SK-N-SH treated with all-trans-retinoic acid at 6 μM for 48 hours (cell line): ENCODE measurements around the gene CSTF2T.

ENCODE experiments used
- ATAC-seq: fragments of 200-7000 bp; cut with Tn5 transposase; 3 replicates; pipeline ENCODE4 v1.9.1; 2020; ENCODE audit warnings: mild to moderate bottlenecking, moderate library complexity
- ARNTL ChIP-seq: fragments of 450-650 bp; formaldehyde crosslinking; IDR thresholded peaks from 2 replicates; pipeline ENCODE4 v1.5.0; 2020; ENCODE audit warnings: low read depth, mild to moderate bottlenecking, moderate library complexity, borderline replicate concordance
- BACH2 ChIP-seq: fragments of 250-450 bp; sonication (Bioruptor Pico); IDR thresholded peaks from 2 replicates; pipeline ENCODE4 v1.9.0; 2021; ENCODE audit warnings: mild to moderate bottlenecking, borderline replicate concordance
- CREB5 ChIP-seq: fragments of 250-450 bp; sonication (Bioruptor Pico); IDR thresholded peaks from 2 replicates; pipeline ENCODE4 v1.5.1; 2020; ENCODE audit warnings: low read depth, mild to moderate bottlenecking, moderate library complexity
- CSDC2 ChIP-seq: fragments of 250-450 bp; sonication (Bioruptor Pico); IDR thresholded peaks from 2 replicates; pipeline ENCODE4 v1.5.0; 2020; ENCODE audit warnings: mild to moderate bottlenecking, moderate library complexity
- CSRNP3 ChIP-seq: fragments of 250-450 bp; sonication (Bioruptor Pico); IDR thresholded peaks from 2 replicates; pipeline ENCODE4 v1.5.1; 2021; ENCODE audit warnings: mild to moderate bottlenecking, moderate library complexity
- ESRRG ChIP-seq: fragments of 250-450 bp; sonication (Bioruptor Pico); IDR thresholded peaks from 2 replicates; pipeline ENCODE4 v1.6.1; 2021; ENCODE audit warnings: mild to moderate bottlenecking
- ISL1 ChIP-seq: fragments of 250-450 bp; sonication (Bioruptor Pico); IDR thresholded peaks from 2 replicates; pipeline ENCODE4 v2.1.2; 2022; ENCODE audit warnings: mild to moderate bottlenecking, moderate library complexity
- PATZ1 ChIP-seq: fragments of 250-450 bp; sonication (Bioruptor Pico); IDR thresholded peaks from 2 replicates; pipeline ENCODE4 v1.8.0; 2020; ENCODE audit warnings: mild to moderate bottlenecking, moderate library complexity, borderline replicate concordance
- POU6F1 ChIP-seq: fragments of 250-450 bp; sonication (Bioruptor Pico); IDR thresholded peaks from 2 replicates; pipeline ENCODE4 v1.8.0; 2021; ENCODE audit warnings: low read depth, mild to moderate bottlenecking, moderate library complexity, borderline replicate concordance
- RARB ChIP-seq: fragments of 250-450 bp; sonication (Bioruptor Pico); IDR thresholded peaks from 2 replicates; pipeline ENCODE4 v1.8.0; 2021; ENCODE audit warnings: mild to moderate bottlenecking, moderate library complexity
- SNAI2 ChIP-seq: fragments of 250-450 bp; sonication (Bioruptor Pico); IDR thresholded peaks from 2 replicates; pipeline ENCODE4 v1.5.0; 2020; ENCODE audit warnings: mild to moderate bottlenecking, moderate library complexity
- TCF4 ChIP-seq: fragments of 250-450 bp; sonication (Bioruptor Pico); IDR thresholded peaks from 2 replicates; pipeline ENCODE4 v1.8.0; 2021; ENCODE audit warnings: mild to moderate bottlenecking, moderate library complexity, borderline replicate concordance
- TOX ChIP-seq: fragments of 250-450 bp; sonication (Bioruptor Pico); IDR thresholded peaks from 2 replicates; pipeline ENCODE4 v1.8.0; 2021; ENCODE audit warnings: mild to moderate bottlenecking, moderate library complexity, borderline replicate concordance
- TSHZ2 ChIP-seq: fragments of 250-450 bp; sonication (Bioruptor Pico); IDR thresholded peaks from 2 replicates; pipeline ENCODE4 v1.5.0; 2020; ENCODE audit warnings: mild to moderate bottlenecking, moderate library complexity
- ZFP3 ChIP-seq: fragments of 250-450 bp; sonication (Bioruptor Pico); IDR thresholded peaks from 2 replicates; pipeline ENCODE4 v1.5.0; 2020; ENCODE audit warnings: mild to moderate bottlenecking, moderate library complexity
- ZFP30 ChIP-seq: fragments of 450-650 bp; formaldehyde crosslinking; IDR thresholded peaks from 2 replicates; pipeline ENCODE4 v1.5.0; 2022; ENCODE audit warnings: mild to moderate bottlenecking, moderate library complexity
- ZNF565 ChIP-seq: fragments of 450-650 bp; formaldehyde crosslinking; conservative IDR thresholded peaks from 2 replicates; pipeline ENCODE4 v1.5.0; 2020; ENCODE audit warnings: low read depth, mild to moderate bottlenecking, moderate library complexity
- ZNF70 ChIP-seq: fragments of 450-650 bp; formaldehyde crosslinking; IDR thresholded peaks from 2 replicates; pipeline ENCODE4 v1.5.0; 2020; ENCODE audit warnings: mild to moderate bottlenecking, moderate library complexity
- ZNF8 ChIP-seq: fragments of 450-650 bp; formaldehyde crosslinking; IDR thresholded peaks from 2 replicates; pipeline ENCODE4 v1.5.0; 2020; ENCODE audit warnings: mild to moderate bottlenecking, moderate library complexity

CSTF2T gene

GRCh38 chr10:51733057-51733456 is 33.7 kb upstream of the CSTF2T start:
- no peak for ATAC-seq
- TF ChIP-seq ZNF70 (CRISPR knock-in tag): no peak
- TF ChIP-seq SNAI2: no peak
- no peak for TF ChIP-seq BACH2 (CRISPR knock-in tag)
- no peak for TF ChIP-seq ISL1 (CRISPR knock-in tag)
- TF ChIP-seq RARB: no peak
- TF ChIP-seq POU6F1 (CRISPR knock-in tag): no peak
- no peak for TF ChIP-seq ESRRG (CRISPR knock-in tag)
- no peak for TF ChIP-seq ZNF8 (CRISPR knock-in tag)
- TF ChIP-seq TOX (CRISPR knock-in tag): no peak
- no peak for TF ChIP-seq ZNF565 (CRISPR knock-in tag)
- TF ChIP-seq ZFP30: no peak
- TF ChIP-seq CREB5 (CRISPR knock-in tag): no peak
- TF ChIP-seq PATZ1 (CRISPR knock-in tag): no peak
- no peak for TF ChIP-seq TCF4 (CRISPR knock-in tag)

- no peak for TF ChIP-seq ZNF565 (CRISPR knock-in tag)
- TF ChIP-seq ESRRG (CRISPR knock-in tag): no peak
- no peak for TF ChIP-seq ZFP30
- no peak for TF ChIP-seq ARNTL
- TF ChIP-seq PATZ1 (CRISPR knock-in tag): no peak
- TF ChIP-seq TCF4 (CRISPR knock-in tag): no peak
- TF ChIP-seq POU6F1 (CRISPR knock-in tag): no peak
- no peak for TF ChIP-seq CSRNP3 (CRISPR knock-in tag)
- TF ChIP-seq TOX (CRISPR knock-in tag): no peak
- TF ChIP-seq ISL1 (CRISPR knock-in tag): no peak
- no peak for TF ChIP-seq ZNF8 (CRISPR knock-in tag)
- TF ChIP-seq ZFP3 (CRISPR knock-in tag): no peak
- TF ChIP-seq CSDC2: no peak
- no peak for TF ChIP-seq TSHZ2 (CRISPR knock-in tag)
- no peak for TF ChIP-seq CREB5 (CRISPR knock-in tag)
- TF ChIP-seq, all 23 proteins: peak for 0
- ATAC-seq: no peak
These were observed 30.6 kb upstream of the CSTF2T start for GRCh38 chr10:51729822-51730555.
